ENCODE data around the gene ADPRHL1. TPM values are rescaled to one million over a fixed set of nuclear protein-coding genes. Genes with fewer than 3 reads are reported as not detected.

Gene ADPRHL1
- total and polyA plus RNA-seq, 10 donors: 0.52 to 4.3 (median 1.5) TPM

DNA sequence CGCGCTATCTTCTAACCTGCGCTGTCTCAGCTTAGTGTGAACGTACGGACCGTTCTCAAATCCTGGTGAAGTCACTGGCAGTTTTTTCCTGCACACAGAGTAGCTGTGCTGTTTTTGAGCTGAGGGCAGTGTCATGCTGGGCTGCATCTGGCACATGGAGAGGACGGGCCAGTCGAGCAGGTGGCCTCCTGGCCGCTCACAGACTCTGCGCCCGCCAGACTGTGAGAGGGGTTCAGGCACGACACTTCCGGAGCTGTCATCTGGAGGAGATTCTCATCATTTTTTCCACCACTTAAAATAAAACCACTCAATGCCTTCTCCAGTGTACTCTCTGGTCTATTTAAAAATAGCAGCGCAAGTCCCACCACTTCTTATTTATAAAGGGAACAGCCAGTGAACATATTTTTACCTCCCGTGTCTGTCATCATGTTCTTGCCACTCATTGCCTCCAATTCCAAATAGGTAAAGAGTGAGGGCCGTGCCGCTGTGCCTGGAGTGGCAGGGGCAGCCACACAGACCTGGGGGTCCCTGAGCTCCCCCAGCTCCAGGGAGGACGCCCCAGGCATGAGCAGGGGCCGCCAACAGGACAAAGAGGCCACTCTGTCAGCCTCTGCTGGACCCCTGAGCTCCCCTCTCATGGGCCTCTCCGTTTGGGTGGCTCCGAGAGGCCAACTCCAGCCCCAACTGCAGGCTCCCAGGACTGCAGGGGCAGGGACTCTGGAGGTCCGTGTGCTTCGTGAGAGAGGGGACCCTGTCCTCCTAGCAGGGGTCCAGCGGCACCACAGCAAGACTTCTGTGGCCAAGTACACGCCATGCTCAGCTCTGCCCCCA is 52.5 kb downstream of the ADPRHL1 start:
- no peak for DNase-seq
- Histone ChIP-seq H3K9me3 (no peaks in the 10 kb centered on the region), H3K4me3 (no peak overlapping the region), H3K27me3 (replicated peaks in 1 of 7) (peaks cover 0 to 14% (median 0%) of the 10 kb centered on the region in 7 donors), H3K4me1 (peaks cover 0 to 31% (median 10%) of the 10 kb centered on the region in 6 donors), H3K36me3 (no peaks in the 10 kb centered on the region), H3K27ac (no peak overlapping the region)
- intact Hi-C loops (cut with DNase I; ENCODE audit: low total_unique reads): no loop called here
- WGBS, 5 donors: 71 to 81% (median 76%) methylated on average over 19 to 25 of the region's 25 CpGs
- TF ChIP-seq POLR2A (IDR thresholded peaks at IDR 0.05) (no peak), CTCF (IDR thresholded peaks at IDR 0.05 in 8 of 11, conservative IDR thresholded peaks at IDR 0.05 in 3 of 11) (no peak), POLR2AphosphoS5 (IDR thresholded peaks at IDR 0.05) (no peak)

- Histone ChIP-seq H3K4me3 (no peak overlapping the region), H3K9me3 (no peaks in the 10 kb centered on the region), H3K4me1 (peaks cover 0 to 26% (median 11%) of the 10 kb centered on the region in 6 donors), H3K27ac (no peak overlapping the region), H3K36me3 (no peaks in the 10 kb centered on the region), H3K27me3 (replicated peaks in 1 of 7) (peaks cover 0 to 14% (median 0%) of the 10 kb centered on the region in 7 donors)
- DNase-seq: no peak
- WGBS, 5 donors: 92 to 95% (median 93%) methylated on average over 19 of the region's 19 CpGs
- TF ChIP-seq POLR2A (IDR thresholded peaks at IDR 0.05) (no peak), CTCF (IDR thresholded peaks at IDR 0.05 in 8 of 11, conservative IDR thresholded peaks at IDR 0.05 in 3 of 11) (no peak), POLR2AphosphoS5 (IDR thresholded peaks at IDR 0.05) (no peak)
- intact Hi-C loops (cut with DNase I; ENCODE audit: low total_unique reads): no loop called here
These were observed 53.5 kb downstream of the ADPRHL1 start for GRCh38 chr13:113399755-113400149.

GRCh38 chr13:113398963-113399754 is 54.1 kb downstream of the ADPRHL1 start:
- TF ChIP-seq POLR2AphosphoS5 (IDR thresholded peaks at IDR 0.05): no peak
- TF ChIP-seq POLR2A (IDR thresholded peaks at IDR 0.05): no peak
- TF ChIP-seq CTCF (IDR thresholded peaks at IDR 0.05 in 8 of 11, conservative IDR thresholded peaks at IDR 0.05 in 3 of 11): no peak
- H3K36me3 ChIP-seq: no peaks in the 10 kb centered on the region
- peaks cover 0 to 14% (median 0%) of the 10 kb centered on the region in 7 donors for H3K27me3 ChIP-seq (replicated peaks in 1 of 7)
- peaks cover 4 to 32% (median 16%) of the 10 kb centered on the region in 6 donors for H3K4me1 ChIP-seq
- WGBS, 5 donors: 90 to 91% (median 90%) methylated on average over 19 of the region's 19 CpGs
- no peak overlapping the region for H3K27ac ChIP-seq
- no peak overlapping the region for H3K4me3 ChIP-seq
- DNase-seq: no peak
- intact Hi-C loops (cut with DNase I; ENCODE audit: low total_unique reads): no loop called here
- H3K9me3 ChIP-seq: no peaks in the 10 kb centered on the region

Data from spleen (tissue), 11 donors.